Smooth muscle cell (in vitro differentiated cells): ENCODE results near the gene DOCK3. TPM values are rescaled to one million over a fixed set of nuclear protein-coding genes. Genes with fewer than 3 reads are reported as not detected.
"Not testable (repeated sequence)": the region's sequence is repeated elsewhere in the genome, so short reads cannot be mapped to it uniquely, and the experiment has no call there.

Experiments
- DNase-seq: peaks from one replicate; lab custom pipeline; 2025; ENCODE audit not compliant: unreplicated experiment; lab: John Stamatoyannopoulos, UW
- H2AFZ ChIP-seq: fragments of 200-600 bp; sonication (generic); 2 replicates; pipeline ENCODE4 v1.6.0; 2016; ENCODE audit warnings: antibody characterized with exemption, low read depth, mild to moderate bottlenecking
- H3F3A ChIP-seq: fragments of 200-600 bp; sonication (generic); 2 replicates; pipeline ENCODE4 v1.6.0; 2017; ENCODE audit warnings: antibody characterized with exemption, low read depth
- H3K27ac ChIP-seq: fragments of 200-600 bp; sonication (generic); 2 replicates; pipeline ENCODE4 v1.5.1; 2016; ENCODE audit warnings: low read depth, mild to moderate bottlenecking
- H3K27me3 ChIP-seq: fragments of 200-600 bp; sonication (generic); 2 replicates; pipeline ENCODE4 v1.6.1; 2016; ENCODE audit warnings: low read depth, mild to moderate bottlenecking
- H3K36me3 ChIP-seq: fragments of 200-600 bp; sonication (generic); 2 replicates; pipeline ENCODE4 v1.5.1; 2016; ENCODE audit warnings: low read depth
- H3K4me1 ChIP-seq: fragments of 200-600 bp; sonication (generic); 2 replicates; pipeline ENCODE4 v1.5.1; 2016; ENCODE audit warnings: low read depth
- H3K4me2 ChIP-seq: fragments of 200-600 bp; sonication (generic); 2 replicates; pipeline ENCODE4 v1.6.0; 2016; ENCODE audit warnings: mild to moderate bottlenecking
- H3K4me3 ChIP-seq: fragments of 200-600 bp; sonication (generic); 2 replicates; pipeline ENCODE4 v1.5.1; 2016; ENCODE audit warnings: mild to moderate bottlenecking
- H3K79me2 ChIP-seq: fragments of 200-600 bp; sonication (generic); 2 replicates; pipeline ENCODE4 v1.6.0; 2016; ENCODE audit warnings: low read depth, mild to moderate bottlenecking
- H3K9ac ChIP-seq: fragments of 200-600 bp; sonication (generic); 2 replicates; pipeline ENCODE4 v1.6.0; 2016; ENCODE audit warnings: low read depth
- H3K9me3 ChIP-seq: fragments of 200-600 bp; sonication (generic); replicated peaks from 2 replicates; pipeline ENCODE4 v1.5.1; 2016; ENCODE audit warnings: low read depth
- H4K20me1 ChIP-seq: fragments of 200-600 bp; sonication (generic); 2 replicates; pipeline ENCODE4 v1.6.0; 2016; ENCODE audit warnings: low read depth
- CTCF ChIP-seq: fragments of 200-600 bp; sonication (generic); IDR thresholded peaks from 2 replicates; pipeline ENCODE4 v1.5.1; 2017; ENCODE audit warnings: borderline replicate concordance, mild to moderate bottlenecking, antibody characterized with exemption; ENCODE audit not compliant: insufficient read depth, poor library complexity, severe bottlenecking
- WGBS: methylation state at CpG from one replicate; pipeline ENCODE4 v1.1.7; 2016; ENCODE audit warnings: low lambda C conversion rate; 5-methylcytosine and 5-hydroxymethylcytosine counted together
- polyA plus RNA-seq: library from polyadenylated mRNA; unstranded; fragments of >200 nt; fragmentation: Nextera tagmentation; extraction: Ambion mirVana; gene quantifications from 2 replicates; pipeline ENCODE4 v1.2.1, GENCODE V29; 2016
- total RNA-seq: library from RNA; depleted of rRNA; stranded (reverse); fragments of >200 nt; gene quantifications from 2 replicates; pipeline ENCODE4 v1.2.3, GENCODE V29; 2014

The DOCK3 gene
- total and polyA plus RNA-seq, 2 experiments from 2014 or later = 0.29 to 2.2 TPM

- 89% methylated on average over 3 of the region's 3 CpGs for WGBS
- no peak for TF ChIP-seq CTCF
- Histone ChIP-seq H3F3A (no peaks in the 10 kb centered on the region), H3K27me3 (no peaks in the 10 kb centered on the region), H3K4me2 (no peak overlapping the region), H3K79me2 (no peaks in the 10 kb centered on the region), H3K4me1 (no peaks in the 10 kb centered on the region), H3K9ac (no peak overlapping the region), H3K4me3 (no peak overlapping the region), H3K27ac (no peak overlapping the region), H3K9me3 (peaks cover 5% of the 10 kb centered on the region), H3K36me3 (no peaks in the 10 kb centered on the region), H2AFZ (no peak overlapping the region), H4K20me1 (no peaks in the 10 kb centered on the region)
- DNase-seq = no peak
Measured at GRCh38 chr3:50830451-50830850, 155.7 kb downstream of the DOCK3 start.

- not testable (repeated sequence) for H3K9ac ChIP-seq, H3F3A ChIP-seq, H4K20me1 ChIP-seq, H3K27me3 ChIP-seq, H3K36me3 ChIP-seq, H3K4me2 ChIP-seq, H3K79me2 ChIP-seq, H3K4me3 ChIP-seq, H2AFZ ChIP-seq, H3K9me3 ChIP-seq, H3K27ac ChIP-seq, H3K4me1 ChIP-seq, DNase-seq
- WGBS = 93% methylated on average over 2 of the region's 2 CpGs
Measured at GRCh38 chr3:50831009-50831408, 156.3 kb downstream of the DOCK3 start.

GRCh38 chr3:50840983-50841489, 166.3 kb downstream of the DOCK3 start:
- no peaks in the 10 kb centered on the region for H4K20me1 ChIP-seq
- DNase-seq = no peak
- H3K27ac ChIP-seq = no peak overlapping the region
- 88% methylated on average over 1 of the region's 1 CpG for WGBS
- TF ChIP-seq CTCF = no peak
- H3K27me3 ChIP-seq = no peaks in the 10 kb centered on the region
- no peak overlapping the region for H3K9ac ChIP-seq
- no peak overlapping the region for H3K4me3 ChIP-seq
- H3K4me2 ChIP-seq = no peak overlapping the region
- no peaks in the 10 kb centered on the region for H3K4me1 ChIP-seq
- no peaks in the 10 kb centered on the region for H3K36me3 ChIP-seq
- H3K9me3 ChIP-seq = no peaks in the 10 kb centered on the region
- H3K79me2 ChIP-seq = no peaks in the 10 kb centered on the region
- no peaks in the 10 kb centered on the region for H3F3A ChIP-seq
- no peak overlapping the region for H2AFZ ChIP-seq

GRCh38 chr3:50848308-50848707, 173.6 kb downstream of the DOCK3 start:
- H4K20me1 ChIP-seq = no peaks in the 10 kb centered on the region
- no peaks in the 10 kb centered on the region for H3F3A ChIP-seq
- no peaks in the 10 kb centered on the region for H3K79me2 ChIP-seq
- WGBS = 94% methylated on average over 5 of the region's 5 CpGs
- no peaks in the 10 kb centered on the region for H3K9me3 ChIP-seq
- H3K9ac ChIP-seq = no peak overlapping the region
- H3K27ac ChIP-seq = no peak overlapping the region
- TF ChIP-seq CTCF = no peak
- no peaks in the 10 kb centered on the region for H3K27me3 ChIP-seq
- H3K4me2 ChIP-seq = no peak overlapping the region
- no peak for DNase-seq
- H2AFZ ChIP-seq = no peak overlapping the region
- no peaks in the 10 kb centered on the region for H3K36me3 ChIP-seq
- H3K4me3 ChIP-seq = no peak overlapping the region
- no peaks in the 10 kb centered on the region for H3K4me1 ChIP-seq
